ENCODE data around the gene YRDC.

YRDC gene, protein sequence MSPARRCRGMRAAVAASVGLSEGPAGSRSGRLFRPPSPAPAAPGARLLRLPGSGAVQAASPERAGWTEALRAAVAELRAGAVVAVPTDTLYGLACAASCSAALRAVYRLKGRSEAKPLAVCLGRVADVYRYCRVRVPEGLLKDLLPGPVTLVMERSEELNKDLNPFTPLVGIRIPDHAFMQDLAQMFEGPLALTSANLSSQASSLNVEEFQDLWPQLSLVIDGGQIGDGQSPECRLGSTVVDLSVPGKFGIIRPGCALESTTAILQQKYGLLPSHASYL

DNA sequence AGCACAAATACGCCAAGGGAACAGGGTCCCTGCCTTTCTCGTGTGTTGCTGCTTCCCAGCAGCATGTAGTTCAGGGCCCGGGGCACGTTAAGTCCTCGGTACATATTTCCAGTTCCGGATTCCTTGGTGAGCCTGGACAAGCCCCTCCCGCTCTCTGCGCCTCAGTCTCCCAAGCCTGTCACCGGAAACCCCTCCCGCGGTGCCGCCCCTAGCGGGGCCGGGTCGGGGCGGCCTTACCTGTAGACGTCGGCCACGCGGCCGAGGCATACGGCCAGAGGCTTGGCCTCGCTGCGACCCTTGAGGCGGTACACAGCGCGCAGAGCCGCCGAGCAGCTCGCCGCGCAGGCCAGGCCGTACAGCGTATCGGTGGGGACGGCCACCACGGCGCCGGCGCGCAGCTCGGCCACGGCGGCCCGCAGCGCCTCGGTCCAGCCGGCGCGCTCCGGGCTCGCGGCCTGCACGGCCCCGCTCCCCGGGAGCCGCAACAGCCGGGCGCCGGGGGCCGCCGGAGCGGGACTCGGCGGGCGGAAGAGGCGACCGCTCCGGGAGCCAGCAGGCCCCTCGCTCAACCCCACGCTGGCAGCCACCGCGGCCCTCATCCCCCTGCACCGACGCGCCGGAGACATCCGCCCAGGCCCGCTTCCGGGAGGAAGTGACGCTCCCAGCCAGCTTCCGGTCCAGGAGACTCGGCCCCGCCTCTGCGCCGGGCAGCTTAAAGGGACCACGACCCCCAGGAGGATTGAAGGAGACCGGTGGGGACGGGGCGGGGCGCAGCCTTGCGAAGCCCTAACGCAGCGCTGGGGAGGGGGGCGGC, at the start of gene YRDC, which contains the start of gene C1orf122:
TSS of gene YRDC (minus strand) at position 654 of the 814 bp plus-strand sequence. CDS start at position 626, 28 bp downstream.
TSS of gene C1orf122 (plus strand) at position 236 of the 814 bp plus-strand sequence. CDS start 615 bp downstream, outside the sequence.
- peak; percentile 84 to 93 (median 88) for DNase-seq (ENCODE audit: low read depth in 4 of 4, low spot score in 1 of 4)

DNA sequence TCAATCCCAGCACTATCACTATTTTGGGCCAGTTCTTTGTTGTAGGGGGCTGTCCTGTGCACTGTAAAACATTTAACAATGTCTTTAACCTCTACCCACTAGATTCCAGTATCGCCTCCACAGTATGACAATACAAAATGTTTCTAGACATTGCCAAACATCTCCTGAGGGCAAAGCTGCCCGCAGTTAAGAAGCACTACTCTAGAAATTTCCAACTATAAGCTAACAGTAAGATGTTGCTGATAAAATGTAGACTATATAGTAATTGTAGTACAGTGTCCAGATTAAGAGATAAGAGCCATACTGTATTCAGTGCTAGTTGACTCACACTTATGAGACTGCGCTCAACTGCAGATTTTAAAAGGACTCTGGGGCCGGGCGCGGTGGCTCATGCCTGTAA, 46.4 kb upstream of the YRDC start:
- no peak for DNase-seq (ENCODE audit: low read depth in 4 of 4, low spot score in 1 of 4)

DNA sequence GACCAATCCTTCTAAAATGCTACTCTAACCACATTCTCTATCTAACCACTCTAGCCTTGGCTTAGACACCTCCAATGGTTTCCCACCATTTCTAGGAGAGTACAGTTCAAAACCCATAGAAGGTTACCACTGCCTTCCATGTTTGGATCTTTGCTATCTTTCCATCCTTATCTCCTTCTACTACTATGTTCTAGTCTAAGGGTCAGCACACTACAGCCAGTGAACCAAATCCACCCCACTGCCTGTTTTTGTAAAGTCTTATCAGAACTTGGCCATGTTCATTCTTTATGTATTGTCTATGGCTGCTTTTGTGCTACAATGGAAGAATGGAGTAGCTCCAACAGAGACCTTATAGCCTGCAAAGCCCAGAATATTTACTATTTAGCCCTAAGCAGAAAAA, 45.1 kb upstream of the YRDC start:
- DNase-seq (ENCODE audit: low read depth in 4 of 4, low spot score in 1 of 4), result no peak

DNA sequence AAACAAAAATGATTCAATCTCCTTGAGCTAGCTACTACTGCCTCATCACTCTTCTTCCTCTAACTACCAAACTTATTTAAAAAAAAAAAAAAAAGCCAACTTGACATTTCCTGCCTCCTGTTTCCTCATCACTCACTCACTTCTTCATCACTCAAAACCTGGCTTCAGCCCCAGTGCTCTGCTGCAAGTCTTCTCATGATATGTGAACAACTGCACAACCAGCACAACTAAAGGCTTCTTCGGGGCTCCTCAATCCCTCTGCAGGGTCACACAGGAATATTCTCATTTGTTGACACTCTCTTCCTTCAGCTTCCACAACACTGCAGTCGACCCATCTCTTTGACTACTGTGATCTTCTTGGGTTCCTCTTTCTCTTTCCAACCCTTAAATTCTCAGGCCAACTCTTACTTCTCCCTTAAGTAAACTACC, 43.8 kb upstream of the YRDC start:
- no peak for DNase-seq (ENCODE audit: low read depth in 4 of 4, low spot score in 1 of 4)

DNA sequence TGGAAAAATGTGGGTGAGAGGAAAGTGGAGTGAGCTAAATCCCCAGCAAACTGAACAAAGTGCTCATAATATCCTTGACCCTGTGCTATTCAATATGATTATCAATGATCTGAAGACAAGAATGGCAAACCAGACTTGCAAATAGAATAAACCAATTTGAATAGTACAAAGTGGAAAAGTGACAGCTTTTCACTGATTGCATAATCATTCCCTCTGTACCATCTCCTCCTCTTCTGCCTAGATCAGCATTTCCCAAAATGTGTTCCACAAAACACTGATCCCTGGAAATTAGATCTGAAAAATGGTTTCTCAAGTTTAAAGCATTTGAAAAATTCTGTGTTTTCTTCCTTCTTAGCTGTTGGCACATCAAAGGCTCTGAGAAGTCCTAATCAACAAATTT, 43.3 kb upstream of the YRDC start:
- DNase-seq (ENCODE audit: low read depth in 4 of 4, low spot score in 1 of 4), result no peak

DNA sequence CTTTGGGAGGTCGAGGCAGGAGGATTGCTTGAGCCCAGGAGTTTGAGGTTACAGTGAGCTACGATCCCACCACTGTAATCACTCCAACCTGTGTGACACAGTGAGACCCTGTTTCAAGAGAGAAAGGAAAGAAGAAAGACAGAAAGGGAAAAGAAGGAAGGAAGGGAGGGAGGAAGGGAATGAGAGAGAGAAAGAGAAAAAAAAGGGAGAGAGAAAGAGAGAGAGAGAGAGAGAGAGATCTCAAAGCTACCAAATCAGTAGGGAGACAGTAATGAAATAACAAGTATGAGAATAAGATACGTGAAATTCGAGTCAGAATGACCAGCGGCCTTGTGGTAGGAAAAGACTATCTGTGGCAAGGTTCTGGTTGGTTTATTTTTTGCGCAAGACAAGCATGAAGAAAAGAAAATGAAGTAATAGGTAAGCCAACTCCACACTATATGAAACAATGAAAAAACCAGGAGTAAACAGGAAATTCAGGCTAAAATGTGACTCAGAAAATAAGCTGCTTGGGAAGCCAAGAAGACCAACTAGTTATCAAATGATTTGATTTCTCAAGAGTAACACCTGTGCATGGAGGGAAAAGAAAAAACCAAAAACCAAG, 42.4 kb upstream of the YRDC start:
- DNase-seq (ENCODE audit: low read depth in 4 of 4, low spot score in 1 of 4), result no peak

DNA sequence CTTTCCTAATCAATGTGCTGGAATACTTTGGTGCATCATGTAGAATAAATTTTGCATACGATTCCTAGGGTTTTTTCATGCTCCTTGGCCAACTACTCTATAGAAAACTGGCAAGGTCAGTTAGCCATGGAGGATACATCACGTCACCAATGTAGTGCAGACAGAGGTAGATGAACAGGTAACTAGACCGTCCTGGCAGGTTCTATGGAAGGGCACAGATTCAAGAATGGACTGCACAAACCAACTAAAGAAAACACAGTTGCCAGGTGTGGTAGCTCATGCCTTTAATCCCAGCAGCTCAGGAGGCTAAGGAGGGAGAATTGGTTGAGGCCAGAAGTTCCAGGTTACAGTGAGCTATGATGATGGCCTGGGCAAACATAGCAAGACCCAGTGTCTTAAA, 41.5 kb upstream of the YRDC start:
- DNase-seq (ENCODE audit: low read depth in 4 of 4, low spot score in 1 of 4), result no peak

DNA sequence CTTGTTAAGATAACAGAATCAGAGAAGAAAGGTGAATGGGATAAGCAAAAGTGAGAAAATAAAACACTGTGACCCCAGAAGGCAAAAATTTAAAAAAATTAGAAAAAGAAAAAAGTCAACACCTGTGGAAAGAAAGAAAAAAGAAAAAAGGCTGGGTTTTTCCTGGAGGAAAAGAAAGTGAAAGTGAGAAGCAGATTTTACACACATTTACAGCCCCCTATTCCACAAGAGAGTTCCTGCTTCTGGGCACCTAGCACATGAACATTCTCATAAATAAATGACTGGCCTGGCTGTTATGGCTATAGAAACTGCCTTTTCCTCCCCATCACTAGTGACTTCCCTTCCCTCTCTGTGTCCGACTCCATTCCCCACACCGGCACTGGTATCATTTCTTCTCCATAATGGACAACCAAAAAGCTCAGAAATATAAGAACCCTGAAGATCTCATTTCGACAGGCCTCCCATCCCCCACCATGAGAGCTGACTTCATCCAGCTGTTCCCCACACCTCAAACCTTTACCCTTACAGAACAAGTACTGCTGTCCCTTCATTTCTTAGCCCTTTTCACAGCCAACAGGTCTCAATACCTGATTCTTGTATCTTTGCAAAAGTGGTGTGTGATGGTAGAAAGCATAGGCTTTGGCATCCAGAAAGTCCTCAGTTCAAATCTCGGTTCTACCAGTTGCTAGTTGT, 38.8 kb upstream of the YRDC start:
- DNase-seq (ENCODE audit: low read depth in 4 of 4, low spot score in 1 of 4), result no peak

DNA sequence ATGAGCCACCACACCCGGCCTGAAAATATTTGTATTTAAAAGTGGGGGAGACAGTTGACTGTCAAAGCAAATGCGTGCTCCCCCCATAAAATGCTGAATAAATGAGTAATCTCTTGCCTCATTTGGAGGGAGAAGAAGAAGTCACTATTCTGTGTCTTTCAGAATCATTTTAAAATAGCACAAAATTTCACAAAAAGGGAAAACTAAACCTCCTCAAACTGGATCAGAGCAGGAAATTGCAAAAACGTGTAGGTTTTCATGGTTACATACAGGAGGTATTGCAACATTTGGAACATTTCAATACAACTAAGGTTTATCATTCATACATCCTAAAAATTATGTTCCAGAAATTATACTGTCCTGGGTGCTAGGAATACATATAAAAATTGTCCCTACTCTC, 37.8 kb upstream of the YRDC start:
- no peak for DNase-seq (ENCODE audit: low read depth in 4 of 4, low spot score in 1 of 4)

DNA sequence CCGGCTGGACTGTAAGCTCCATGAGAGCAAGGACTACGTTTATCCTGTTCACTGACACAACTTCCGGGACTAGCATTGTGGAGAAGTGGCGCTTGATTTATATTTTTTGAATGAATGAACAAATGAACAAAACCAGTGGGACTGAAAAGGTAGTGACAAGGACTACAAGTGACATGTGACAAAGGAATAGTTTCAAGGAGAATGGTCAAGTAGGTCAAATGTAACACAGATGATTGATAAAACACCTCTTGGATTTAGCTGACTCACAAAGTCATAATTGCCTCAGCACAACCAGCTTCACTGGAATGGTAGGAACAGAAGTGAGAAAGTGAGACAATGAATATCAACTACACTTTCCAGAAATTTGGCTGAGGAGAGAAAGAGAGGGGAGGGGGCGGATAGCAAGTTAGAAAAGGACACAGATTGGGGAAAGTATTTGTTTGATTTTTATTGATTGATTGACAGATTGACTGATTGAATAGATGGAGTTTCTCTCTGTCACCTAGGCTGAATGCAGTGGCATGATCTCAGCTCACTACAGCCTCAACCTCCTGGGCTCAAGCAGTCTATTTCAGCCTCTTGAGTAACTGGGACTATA, 37.1 kb upstream of the YRDC start:
- DNase-seq (ENCODE audit: low read depth in 4 of 4, low spot score in 1 of 4), result no peak

DNA sequence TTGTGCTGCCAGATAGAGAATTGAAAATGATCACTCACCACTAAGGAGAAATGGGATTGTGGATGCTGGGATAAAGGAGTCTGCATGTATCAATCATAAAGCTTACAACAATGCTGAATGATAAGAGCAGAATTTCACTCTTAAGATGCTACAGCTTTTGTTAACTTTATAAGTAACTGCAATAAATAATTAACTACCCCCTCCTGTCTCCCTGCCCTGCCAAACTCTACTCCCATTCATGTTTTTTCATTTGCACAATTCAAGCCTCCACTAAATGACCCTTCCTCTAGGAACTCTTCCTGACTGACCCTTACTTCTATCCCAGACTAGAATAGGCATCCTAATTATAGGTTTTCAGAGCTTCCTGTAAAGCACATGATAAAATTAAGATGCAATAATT, 36.5 kb upstream of the YRDC start:
- DNase-seq (ENCODE audit: low read depth in 4 of 4, low spot score in 1 of 4), result no peak

DNA sequence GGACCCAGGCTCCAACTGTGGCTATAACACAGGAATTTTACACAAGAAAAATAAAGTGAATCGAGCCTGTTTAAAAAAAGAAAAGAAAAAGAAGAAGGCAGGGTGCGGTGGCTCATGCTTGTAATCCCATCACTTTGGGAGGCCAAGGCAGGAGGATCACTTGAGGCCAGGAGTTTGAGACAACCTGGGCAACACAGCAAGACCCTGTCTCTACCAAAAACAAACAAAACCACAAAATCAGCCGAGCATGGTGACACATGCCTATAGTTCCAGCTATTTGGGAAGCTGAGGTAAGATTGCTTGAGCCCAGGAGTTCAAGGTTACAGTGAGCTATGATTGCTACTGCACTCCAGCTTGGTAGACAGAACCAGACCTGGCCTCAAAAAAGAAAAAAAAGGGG, 33.6 kb upstream of the YRDC start:
- no peak for DNase-seq (ENCODE audit: low read depth in 4 of 4, low spot score in 1 of 4)

DNA sequence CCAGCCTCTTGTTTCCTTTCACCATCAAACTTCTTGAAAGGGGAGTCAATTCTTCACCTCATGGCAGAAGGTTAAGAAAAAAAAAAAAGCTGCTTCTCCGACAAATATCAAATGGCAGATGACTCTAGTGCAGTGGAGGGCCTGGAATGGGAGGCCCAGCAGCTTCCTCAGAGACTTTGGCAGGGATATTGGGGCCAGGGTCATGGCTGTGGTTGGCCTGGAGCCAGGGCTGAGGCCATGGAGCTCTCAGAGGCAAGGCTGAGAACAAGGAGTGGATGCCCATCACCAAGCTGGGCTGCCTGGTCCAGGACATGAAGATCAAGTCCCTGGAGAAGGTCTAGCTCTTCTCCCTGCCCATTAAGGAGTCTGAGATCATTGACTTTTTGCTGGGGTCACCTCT, 32.7 kb upstream of the YRDC start:
- no peak for DNase-seq (ENCODE audit: low read depth in 4 of 4, low spot score in 1 of 4)

DNA sequence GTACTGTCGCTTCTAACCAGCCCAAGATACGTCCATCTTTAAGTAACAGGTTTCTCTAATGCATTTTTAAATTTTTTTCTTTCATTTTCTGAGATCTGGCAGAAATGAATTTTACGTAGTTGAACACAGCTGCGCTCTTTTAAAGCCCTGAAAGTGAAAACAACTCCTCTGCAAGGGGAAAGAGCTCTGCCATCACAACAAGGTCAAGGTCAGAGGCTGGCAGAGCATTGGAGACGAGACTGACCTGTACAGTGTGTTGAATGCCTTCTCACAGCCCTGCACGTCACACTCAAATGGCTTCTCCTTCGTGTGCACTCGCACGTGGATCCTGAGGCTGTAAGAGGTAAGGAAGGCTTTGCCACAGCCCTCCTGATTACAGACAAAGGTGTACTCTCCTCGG, 31.7 kb upstream of the YRDC start:
- DNase-seq (ENCODE audit: low read depth in 4 of 4, low spot score in 1 of 4), result no peak

DNA sequence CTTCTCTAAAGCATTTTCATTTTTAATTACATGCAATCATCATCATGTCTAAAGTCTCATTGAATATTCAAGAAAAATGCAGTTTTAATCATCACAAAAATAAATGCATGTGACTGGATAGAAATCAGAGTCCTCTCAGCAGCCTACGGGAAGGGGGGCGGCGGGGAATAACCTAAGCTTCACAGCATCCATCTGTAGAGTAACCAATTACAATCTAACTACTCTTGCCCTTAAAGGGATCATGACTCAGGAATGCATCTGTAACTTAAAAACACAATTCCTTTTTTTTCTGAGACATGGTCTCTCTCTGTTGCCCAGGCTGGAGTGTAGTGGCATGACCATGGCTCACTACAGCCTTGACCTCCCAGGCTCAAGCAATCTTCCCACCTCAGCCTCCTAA, 28.8 kb upstream of the YRDC start:
- DNase-seq (ENCODE audit: low read depth in 4 of 4, low spot score in 1 of 4), result no peak

DNA sequence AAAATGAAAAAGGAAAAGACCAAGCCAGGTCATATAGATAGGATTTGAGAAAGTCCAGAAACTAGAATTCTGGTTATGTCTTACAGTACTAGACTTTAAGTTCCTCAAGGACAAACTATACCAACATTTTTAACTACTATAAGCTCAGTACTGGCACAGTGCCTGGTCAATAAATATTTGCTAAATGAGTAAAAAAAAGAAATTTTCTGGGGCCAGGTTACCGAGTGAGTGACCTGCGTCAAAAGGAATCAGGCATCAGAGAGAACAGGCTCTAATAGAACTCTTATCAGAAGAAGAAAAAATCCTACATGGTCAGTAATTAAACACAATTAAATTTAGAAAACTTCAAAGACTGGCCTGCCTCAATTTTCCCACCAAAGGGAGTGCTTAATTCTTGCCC, 23.8 kb upstream of the YRDC start:
- DNase-seq (ENCODE audit: low read depth in 4 of 4, low spot score in 1 of 4), result no peak

DNA sequence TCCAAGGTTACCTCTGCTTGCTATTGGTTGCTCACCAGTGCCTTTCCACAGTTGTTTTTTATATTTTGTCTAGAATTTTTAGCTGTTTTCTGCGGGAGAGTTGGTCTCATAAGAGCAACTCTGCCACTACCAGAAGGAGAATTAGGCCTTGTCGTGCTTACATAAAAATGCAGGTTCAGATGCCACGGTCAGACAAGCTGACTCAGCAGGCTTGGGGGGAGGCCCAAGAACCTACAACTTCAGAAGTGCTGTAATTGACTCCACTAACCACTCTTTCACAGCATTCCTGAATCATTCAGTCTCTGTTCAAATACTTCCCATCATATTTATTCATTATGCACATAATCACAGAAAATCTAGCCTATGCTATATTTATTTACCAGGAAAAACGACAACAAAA, 23.1 kb upstream of the YRDC start:
- DNase-seq (ENCODE audit: low read depth in 4 of 4, low spot score in 1 of 4), result no peak

DNA sequence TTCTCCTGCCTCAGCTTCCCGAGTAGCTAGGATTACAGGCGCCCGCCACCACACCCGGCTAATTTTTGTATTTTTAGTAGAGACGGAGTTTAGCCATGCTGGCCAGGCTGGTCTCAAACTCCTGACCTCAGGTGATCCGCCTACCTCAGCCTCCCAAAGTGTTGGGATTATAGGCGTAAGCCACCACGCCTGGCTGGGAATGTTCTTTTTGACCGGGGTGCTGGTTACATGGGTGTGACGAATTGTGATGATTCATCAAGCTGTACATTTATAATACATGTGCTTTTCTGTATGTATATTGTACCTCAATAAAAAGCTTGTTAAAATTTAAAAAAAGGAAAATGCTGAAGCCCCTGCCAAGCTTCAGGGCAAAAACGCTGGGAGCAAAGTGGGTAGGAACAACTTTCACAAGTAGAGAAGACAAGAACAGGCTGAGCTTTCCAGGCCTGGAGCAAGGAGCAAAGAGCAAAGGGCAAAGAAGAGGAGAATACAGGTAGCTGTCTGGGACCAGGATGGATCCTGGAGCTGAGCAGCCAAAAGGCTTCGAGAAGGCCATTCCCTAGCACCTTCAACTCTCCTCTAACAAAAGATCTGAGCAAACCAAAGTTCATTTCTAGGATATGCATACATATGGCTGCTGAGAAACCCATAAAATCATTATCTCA, 20.5 kb upstream of the YRDC start:
- DNase-seq (ENCODE audit: low read depth in 4 of 4, low spot score in 1 of 4), result no peak

DNA sequence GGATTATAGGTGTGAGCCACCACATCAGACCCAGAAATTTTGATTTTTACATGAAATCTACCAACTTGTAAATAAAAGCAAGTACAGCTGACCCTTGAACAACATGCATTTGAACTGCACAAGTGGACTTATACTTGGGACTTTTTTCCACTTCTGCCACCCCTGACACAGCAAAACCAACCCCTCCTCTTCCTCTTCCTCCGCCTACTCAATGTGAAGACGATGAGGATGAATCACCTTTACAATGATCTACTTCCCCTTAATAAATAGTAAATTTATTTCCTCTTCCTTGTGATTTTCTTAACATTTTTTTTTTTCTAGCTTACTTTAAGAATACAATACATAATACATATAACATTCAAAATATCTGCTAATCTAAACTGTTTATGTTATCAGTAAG, 17.5 kb upstream of the YRDC start:
- DNase-seq (ENCODE audit: low read depth in 4 of 4, low spot score in 1 of 4), result no peak

DNA sequence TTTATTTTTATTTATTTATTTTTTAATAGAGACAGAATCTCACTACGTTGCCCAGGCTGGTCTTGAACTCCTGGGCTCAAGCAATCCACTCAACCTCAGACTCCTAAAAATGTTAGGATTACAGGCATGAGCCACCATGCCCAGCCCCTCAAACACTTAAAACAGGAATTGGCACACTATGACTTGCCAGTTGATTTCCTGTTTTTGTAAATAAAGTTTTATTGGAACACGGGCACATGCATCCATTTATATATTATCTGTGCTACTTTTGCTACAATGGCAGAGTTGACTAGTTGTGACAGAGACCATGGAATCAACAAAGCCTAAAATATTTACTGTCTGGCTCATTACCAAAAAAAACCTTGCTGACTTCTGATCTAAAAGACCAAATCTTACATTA, 16.0 kb upstream of the YRDC start:
- no peak for DNase-seq (ENCODE audit: low read depth in 4 of 4, low spot score in 1 of 4)

Data from stimulated activated CD4-positive, alpha-beta T cell treated with anti-CD3 and anti-CD28 coated beads, Interleukin-1b, Interleukin-23, amount 100 ng/mL, for 24 hours (primary cell).